GM19099 (cell line): ENCODE results near the gene PTTG1.

Experiments used
- POLR2A ChIP-seq: IDR thresholded peaks from 3 replicates; pipeline ENCODE4 v1.6.1; 2011; ENCODE audit warnings: low read depth; ENCODE audit not compliant: insufficient read length; ENCODE audit errors: extremely low read depth

PTTG1 gene

GRCh38 chr5:160442824-160443431 lies 21.3 kb downstream of the PTTG1 start:
- TF ChIP-seq POLR2A, result peak; percentile 26

GRCh38 chr5:160444407-160444806 lies 22.8 kb downstream of the PTTG1 start:
- no peak for TF ChIP-seq POLR2A

GRCh38 chr5:160445132-160445531 lies 23.5 kb downstream of the PTTG1 start:
- no peak for TF ChIP-seq POLR2A

GRCh38 chr5:160445751-160446150 lies 24.1 kb downstream of the PTTG1 start:
- no peak for TF ChIP-seq POLR2A

GRCh38 chr5:160448886-160449285 lies 27.2 kb downstream of the PTTG1 start:
- TF ChIP-seq POLR2A, result no peak

- no peak for TF ChIP-seq POLR2A
These were observed 27.8 kb downstream of the PTTG1 start for GRCh38 chr5:160449458-160449857.

GRCh38 chr5:160450164-160450932 lies 28.7 kb downstream of the PTTG1 start:
- TF ChIP-seq POLR2A, result no peak

GRCh38 chr5:160451281-160451680 lies 29.6 kb downstream of the PTTG1 start:
- no peak for TF ChIP-seq POLR2A

GRCh38 chr5:160452036-160452435 lies 30.4 kb downstream of the PTTG1 start:
- no peak for TF ChIP-seq POLR2A

GRCh38 chr5:160452795-160453194 lies 31.1 kb downstream of the PTTG1 start:
- no peak for TF ChIP-seq POLR2A

GRCh38 chr5:160453751-160454150 lies 32.1 kb downstream of the PTTG1 start:
- TF ChIP-seq POLR2A, result no peak

- TF ChIP-seq POLR2A, result no peak
These were observed 33.9 kb downstream of the PTTG1 start for GRCh38 chr5:160455600-160455999.

GRCh38 chr5:160456480-160457177 lies 35.0 kb downstream of the PTTG1 start:
- TF ChIP-seq POLR2A, result no peak

GRCh38 chr5:160457252-160457651 lies 35.6 kb downstream of the PTTG1 start:
- no peak for TF ChIP-seq POLR2A

- peak; percentile 54 for TF ChIP-seq POLR2A
These were observed 37.4 kb downstream of the PTTG1 start for GRCh38 chr5:160458806-160459800.
